Astrocyte (in vitro differentiated cells and primary cell): ENCODE results near the gene TEX29. TPM values are rescaled to one million over a fixed set of nuclear protein-coding genes. Genes with fewer than 3 reads are reported as not detected.

ENCODE experiments used
- DNase-seq: peaks from one replicate; pipeline ENCODE4 v3.0.0-alpha.2; 2010; ENCODE audit warnings: low read depth
- FAIRE-seq: peaks from 2 replicates; lab custom pipeline; 2011; peaks lifted over from hg19 to GRCh38; lab: Jason Lieb, UNC
- H2AFZ ChIP-seq: 2 replicates; pipeline ENCODE4 v1.6.0; 2012; ENCODE audit warnings: low read depth, low read length, inconsistent platforms
- H3K27ac ChIP-seq: 2 replicates; pipeline ENCODE4 v1.5.1; 2011; ENCODE audit warnings: low read depth, low read length, inconsistent platforms
- H3K27me3 ChIP-seq: 2 replicates; pipeline ENCODE4 v1.6.0; 2011; ENCODE audit warnings: low read length, inconsistent platforms; ENCODE audit not compliant: insufficient read depth
- H3K36me3 ChIP-seq: 2 replicates; pipeline ENCODE4 v1.5.1; 2011; ENCODE audit warnings: low read length, inconsistent platforms; ENCODE audit not compliant: insufficient read depth
- H3K4me1 ChIP-seq: 2 replicates; pipeline ENCODE4 v1.5.1; 2011; ENCODE audit warnings: low read length, inconsistent platforms; ENCODE audit not compliant: insufficient read depth
- H3K4me2 ChIP-seq: 2 replicates; pipeline ENCODE4 v1.6.0; 2012; ENCODE audit warnings: low read length, inconsistent platforms
- H3K4me3 ChIP-seq: 2 replicates; pipeline ENCODE4 v1.5.1; 2011; ENCODE audit warnings: low read depth, mild to moderate bottlenecking, low read length, inconsistent platforms; ENCODE audit not compliant: insufficient read depth
- H3K79me2 ChIP-seq: 2 replicates; pipeline ENCODE4 v1.6.0; 2012; ENCODE audit warnings: mild to moderate bottlenecking, low read length, inconsistent platforms; ENCODE audit not compliant: insufficient read depth
- H3K9ac ChIP-seq: 2 replicates; pipeline ENCODE4 v1.6.0; 2012; ENCODE audit warnings: mild to moderate bottlenecking, low read length, inconsistent platforms
- H3K9me3 ChIP-seq: 2 replicates; pipeline ENCODE4 v1.5.1; 2012; ENCODE audit warnings: low read depth, mild to moderate bottlenecking, low read length, inconsistent platforms; ENCODE audit not compliant: insufficient read depth
- H4K20me1 ChIP-seq: 2 replicates; pipeline ENCODE4 v1.6.0; 2012; ENCODE audit warnings: low read length, inconsistent platforms; ENCODE audit not compliant: insufficient read depth
- H3K27ac Mint-ChIP-seq: one replicate; pipeline ENCODE4 v1.8.0; 2021; ENCODE audit warnings: mild to moderate bottlenecking, mixed read lengths; ENCODE audit not compliant: unreplicated experiment
- H3K27me3 Mint-ChIP-seq: one replicate; pipeline ENCODE4 v1.8.0; 2021; ENCODE audit warnings: low read depth, mixed read lengths; ENCODE audit not compliant: unreplicated experiment
- H3K36me3 Mint-ChIP-seq: one replicate; pipeline ENCODE4 v1.8.0; 2021; ENCODE audit warnings: low read depth, mixed read lengths; ENCODE audit not compliant: unreplicated experiment
- H3K4me1 Mint-ChIP-seq: one replicate; pipeline ENCODE4 v1.8.0; 2021; ENCODE audit warnings: low read depth, mixed read lengths; ENCODE audit not compliant: unreplicated experiment
- H3K4me3 Mint-ChIP-seq: one replicate; pipeline ENCODE4 v1.8.0; 2021; ENCODE audit warnings: mild to moderate bottlenecking, moderate library complexity, mixed read lengths; ENCODE audit not compliant: unreplicated experiment
- H3K9me3 Mint-ChIP-seq: one replicate; pipeline ENCODE4 v1.8.0; 2021; ENCODE audit warnings: mild to moderate bottlenecking, mixed read lengths; ENCODE audit not compliant: unreplicated experiment
- EZH2 ChIP-seq: IDR thresholded peaks from 2 replicates; pipeline ENCODE4 v1.6.1; 2012; ENCODE audit warnings: mild to moderate bottlenecking, low read length, inconsistent platforms; ENCODE audit not compliant: insufficient read depth
- total RNA-seq: library from RNA; stranded (reverse); gene quantifications from 2 replicates; pipeline ENCODE4 v1.2.1, GENCODE V29; 2021
- TF ChIP-seq, protein P1 (sequence below): IDR thresholded peaks from 2 replicates; pipeline ENCODE4 v1.5.1; 2011; ENCODE audit warnings: low read depth, mild to moderate bottlenecking, inconsistent platforms, low read length, moderate library complexity; ENCODE audit not compliant: insufficient read depth

TEX29 gene
- total RNA-seq, 1 donor from 2014 or later: 0.43 TPM

DNA sequence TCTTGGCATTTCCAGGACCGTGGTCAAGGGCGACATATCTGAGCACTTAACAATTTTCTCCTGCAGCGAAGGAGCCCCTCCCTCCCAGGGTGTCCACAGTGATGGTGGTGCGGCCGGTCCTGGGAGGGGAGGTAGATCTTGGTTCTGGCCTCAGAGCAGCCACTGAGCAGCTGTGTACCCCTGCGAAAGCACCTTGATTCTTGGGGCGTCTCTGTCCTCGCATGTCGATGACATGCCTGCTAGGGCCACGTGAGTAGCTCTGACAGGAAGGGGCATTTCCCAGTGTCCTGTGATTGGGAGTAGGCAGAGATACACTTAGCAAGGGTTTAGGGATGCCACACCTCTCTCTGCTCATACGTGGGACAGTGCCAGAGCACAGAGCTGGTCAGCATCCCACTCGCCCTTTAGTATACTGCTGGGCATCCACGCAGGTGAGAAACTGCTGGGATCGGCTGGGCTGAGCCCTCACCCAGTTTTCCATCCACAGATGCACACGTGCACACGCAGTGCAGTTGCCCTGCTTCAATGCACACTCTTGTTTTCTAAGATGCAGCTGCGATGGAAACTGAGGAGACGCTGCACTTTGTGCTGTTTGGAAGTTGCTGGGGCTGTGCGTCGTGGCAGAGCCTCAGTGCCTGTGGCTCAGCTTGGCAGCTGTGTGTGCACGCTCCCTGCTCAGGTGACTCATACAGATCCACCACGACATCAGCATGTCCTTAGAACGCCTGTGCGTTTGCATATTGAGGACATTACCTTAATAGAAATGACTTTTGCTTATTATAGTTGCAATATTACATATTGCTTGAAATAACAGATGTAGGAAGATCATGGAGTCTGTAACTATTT is 66.8 kb downstream of the TEX29 start:
- no peaks in the 10 kb centered on the region for H3K27me3 ChIP-seq
- H3K27me3 Mint-ChIP-seq: peaks cover 43% of the 10 kb centered on the region
- no peak for FAIRE-seq
- no peaks in the 10 kb centered on the region for H3K4me1 Mint-ChIP-seq
- no peak overlapping the region for H2AFZ ChIP-seq
- DNase-seq: no peak
- H3K4me3 ChIP-seq: no peak overlapping the region
- no peak overlapping the region for H3K9ac ChIP-seq
- H3K79me2 ChIP-seq: no peaks in the 10 kb centered on the region
- no peaks in the 10 kb centered on the region for H3K4me1 ChIP-seq
- H3K4me2 ChIP-seq: no peak overlapping the region
- no peak overlapping the region for H3K27ac ChIP-seq
- TF ChIP-seq, protein P1, sequence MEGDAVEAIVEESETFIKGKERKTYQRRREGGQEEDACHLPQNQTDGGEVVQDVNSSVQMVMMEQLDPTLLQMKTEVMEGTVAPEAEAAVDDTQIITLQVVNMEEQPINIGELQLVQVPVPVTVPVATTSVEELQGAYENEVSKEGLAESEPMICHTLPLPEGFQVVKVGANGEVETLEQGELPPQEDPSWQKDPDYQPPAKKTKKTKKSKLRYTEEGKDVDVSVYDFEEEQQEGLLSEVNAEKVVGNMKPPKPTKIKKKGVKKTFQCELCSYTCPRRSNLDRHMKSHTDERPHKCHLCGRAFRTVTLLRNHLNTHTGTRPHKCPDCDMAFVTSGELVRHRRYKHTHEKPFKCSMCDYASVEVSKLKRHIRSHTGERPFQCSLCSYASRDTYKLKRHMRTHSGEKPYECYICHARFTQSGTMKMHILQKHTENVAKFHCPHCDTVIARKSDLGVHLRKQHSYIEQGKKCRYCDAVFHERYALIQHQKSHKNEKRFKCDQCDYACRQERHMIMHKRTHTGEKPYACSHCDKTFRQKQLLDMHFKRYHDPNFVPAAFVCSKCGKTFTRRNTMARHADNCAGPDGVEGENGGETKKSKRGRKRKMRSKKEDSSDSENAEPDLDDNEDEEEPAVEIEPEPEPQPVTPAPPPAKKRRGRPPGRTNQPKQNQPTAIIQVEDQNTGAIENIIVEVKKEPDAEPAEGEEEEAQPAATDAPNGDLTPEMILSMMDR: no peak
- no peak for TF ChIP-seq EZH2
- no peak overlapping the region for H3K27ac Mint-ChIP-seq
- peaks cover 3% of the 10 kb centered on the region for H3K9me3 ChIP-seq
- H3K4me3 Mint-ChIP-seq: no peak overlapping the region
- H3K36me3 Mint-ChIP-seq: no peaks in the 10 kb centered on the region
- H3K9me3 Mint-ChIP-seq: no peaks in the 10 kb centered on the region
- H3K36me3 ChIP-seq: no peaks in the 10 kb centered on the region
- no peaks in the 10 kb centered on the region for H4K20me1 ChIP-seq

GRCh38 chr13:111387945-111388600 is 67.6 kb downstream of the TEX29 start:
- Histone ChIP-seq H3K9ac (no peak overlapping the region), H2AFZ (no peak overlapping the region), H3K79me2 (no peaks in the 10 kb centered on the region), H3K27me3 (no peaks in the 10 kb centered on the region), H3K4me2 (no peak overlapping the region), H3K4me1 (no peaks in the 10 kb centered on the region), H3K4me3 (no peak overlapping the region), H4K20me1 (no peaks in the 10 kb centered on the region), H3K9me3 (peaks cover 3% of the 10 kb centered on the region), H3K27ac (no peak overlapping the region), H3K36me3 (no peaks in the 10 kb centered on the region)
- FAIRE-seq (no peak), DNase-seq (no peak)
- no peaks in the 10 kb centered on the region for H3K4me1 Mint-ChIP-seq
- H3K27ac Mint-ChIP-seq: no peak overlapping the region
- H3K9me3 Mint-ChIP-seq: no peaks in the 10 kb centered on the region
- H3K4me3 Mint-ChIP-seq: no peak overlapping the region
- no peaks in the 10 kb centered on the region for H3K36me3 Mint-ChIP-seq
- no peak for TF ChIP-seq EZH2
- TF ChIP-seq, protein P1: no peak
- peaks cover 49% of the 10 kb centered on the region for H3K27me3 Mint-ChIP-seq
